ENCODE results near the gene CA10. TPM values are rescaled to one million over a fixed set of nuclear protein-coding genes. Genes with fewer than 3 reads are reported as not detected.

The CA10 gene
- total RNA-seq, 1 experiment from 2014 or later = 0.46 TPM

- Histone ChIP-seq H2AFZ (ENCODE audit: low read length) (no peak overlapping the region), H3K27ac (ENCODE audit: insufficient read length, low read depth, low read length) (no peak overlapping the region), H2BK15ac (ENCODE audit: low read depth, low read length) (no peak overlapping the region), H3K4me2 (ENCODE audit: insufficient read depth, insufficient read length, low read length) (no peak overlapping the region), H2BK5ac (ENCODE audit: insufficient read length, low read length) (no peak overlapping the region), H3K79me2 (ENCODE audit: insufficient read depth, low read length) (no peaks in the 10 kb centered on the region), H2BK20ac (ENCODE audit: low read depth, low read length, poor library complexity, severe bottlenecking) (no peak overlapping the region), H4K5ac (ENCODE audit: insufficient read length, low read depth, low read length) (no peak overlapping the region), H3K18ac (ENCODE audit: insufficient read length, low read depth, low read length) (no peak overlapping the region), H2AK5ac (ENCODE audit: insufficient read length, low read length) (no peak overlapping the region), H3K79me1 (ENCODE audit: insufficient read depth, low read depth, low read length, poor library complexity, severe bottlenecking) (no peaks in the 10 kb centered on the region), H3K27me3 (ENCODE audit: insufficient read depth, low read length) (no peaks in the 10 kb centered on the region), H3K14ac (ENCODE audit: insufficient read depth, low read length) (no peak overlapping the region), H4K20me1 (ENCODE audit: control insufficient read depth, insufficient read depth, insufficient read length) (no peaks in the 10 kb centered on the region), H2BK12ac (ENCODE audit: insufficient read length, low read depth, low read length) (no peak overlapping the region), H4K8ac (replicated peaks; ENCODE audit: insufficient read length, low read depth, low read length) (no peak overlapping the region), H3K4ac (ENCODE audit: low read depth, low read length) (no peak overlapping the region), H3T11ph (ENCODE audit: low read length) (no peak overlapping the region), H3K56ac (ENCODE audit: insufficient read length, low read depth, low read length) (no peak overlapping the region), H3K4me1 (ENCODE audit: insufficient read depth, low read length) (no peaks in the 10 kb centered on the region), H3K9ac (ENCODE audit: extremely low read depth, insufficient read length, low read length) (no peak overlapping the region), H2BK120ac (ENCODE audit: low read depth, low read length, poor library complexity, severe bottlenecking) (no peak overlapping the region), H3K23ac (ENCODE audit: insufficient read length, low read depth, low read length) (no peak overlapping the region), H4K91ac (ENCODE audit: insufficient read length, low read depth, low read length) (no peak overlapping the region), H3K9me3 (ENCODE audit: control insufficient read depth, low read depth, low read length) (no peaks in the 10 kb centered on the region), H3K23me2 (ENCODE audit: insufficient read length, low read depth, low read length, poor library complexity, severe bottlenecking) (no peaks in the 10 kb centered on the region)
- no peak overlapping the region; a peak in 1 of 7 replicates for H3K27ac Mint-ChIP-seq
- no peak for TF ChIP-seq CTCF (conservative IDR thresholded peaks at IDR 0.05)
- no peaks in the 10 kb centered on the region for H3K27me3 Mint-ChIP-seq (ENCODE audit: low read depth)
- WGBS (ENCODE audit: extremely low coverage, insufficient read length, low lambda C conversion rate) = no CpG with 5 or more reads among the region's 17 CpGs
- no peaks in the 10 kb centered on the region for H3K4me1 Mint-ChIP-seq
- no peak for DNase-seq
- no peak overlapping the region for H3K4me3 Mint-ChIP-seq
- H3K36me3 Mint-ChIP-seq (ENCODE audit: insufficient read depth in 1 of 3, low read depth in 3 of 3) = no peaks in the 10 kb centered on the region
- H3K9me3 Mint-ChIP-seq = peaks cover 1 to 4% of the 10 kb centered on the region in 2 experiments; a peak in 4 of 5 replicates
Observed at GRCh38 chr17:51700011-51700760, 458.3 kb downstream of the CA10 start.

Data from H9 (cell line).